ENCODE data around the gene STX16. TPM values are rescaled to one million over a fixed set of nuclear protein-coding genes. Genes with fewer than 3 reads are reported as not detected.
A peak's percentile ranks its signal among the peaks of the same experiment; 100 is the strongest.

Gene STX16
- total and polyA plus RNA-seq, 2 of the 13 experiments (the other 11 are each of a cell fraction or from before 2014, with no cell fraction given) = 28.0 to 72.7 TPM

DNA sequence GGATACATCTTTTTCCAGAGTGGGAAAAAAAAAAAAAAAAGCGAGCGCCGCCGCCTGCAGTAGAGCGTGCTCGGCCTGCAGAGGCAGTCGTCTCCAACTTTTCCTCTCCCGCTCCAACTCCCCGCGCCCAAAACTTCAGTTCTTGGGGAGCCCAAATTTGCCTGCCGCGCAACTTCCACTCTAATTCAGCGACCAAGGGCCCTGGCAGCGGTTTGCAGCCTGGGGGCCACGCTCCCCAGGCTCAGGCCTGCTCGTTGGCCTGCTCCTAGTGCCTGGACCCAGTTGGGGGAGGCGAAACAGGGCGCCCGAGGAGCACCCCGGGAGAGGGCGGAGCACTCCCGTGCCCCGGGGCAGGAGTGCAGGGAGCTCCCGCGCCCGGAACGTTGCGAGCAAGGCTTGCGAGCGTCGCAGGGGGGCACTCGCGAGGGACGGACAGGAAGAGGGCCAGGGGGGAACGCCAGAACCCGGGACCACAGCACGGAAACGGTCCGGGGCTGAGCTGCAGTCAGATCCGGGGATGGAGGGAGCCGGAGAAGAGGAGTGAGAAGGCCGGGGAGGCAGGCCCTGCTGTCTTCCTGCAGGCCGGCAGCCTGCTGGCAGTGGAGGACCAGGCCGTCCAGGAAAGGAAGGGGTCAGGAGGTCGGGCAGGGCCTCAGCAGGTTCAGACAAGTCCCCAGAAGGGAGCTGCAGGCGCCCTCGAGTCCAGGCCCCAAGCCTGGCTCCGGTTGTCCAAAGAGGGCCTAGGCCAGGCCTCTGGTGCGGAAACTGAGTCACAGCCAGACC lies at the start of gene STX16 (continued):
- TF ChIP-seq, protein P1, sequence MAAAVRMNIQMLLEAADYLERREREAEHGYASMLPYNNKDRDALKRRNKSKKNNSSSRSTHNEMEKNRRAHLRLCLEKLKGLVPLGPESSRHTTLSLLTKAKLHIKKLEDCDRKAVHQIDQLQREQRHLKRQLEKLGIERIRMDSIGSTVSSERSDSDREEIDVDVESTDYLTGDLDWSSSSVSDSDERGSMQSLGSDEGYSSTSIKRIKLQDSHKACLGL (CRISPR knock-in tag; IDR thresholded peaks at IDR 0.05) = peak; percentile 98
- TF ChIP-seq ZNF263 (CRISPR knock-in tag; IDR thresholded peaks at IDR 0.05) (peak; percentile 100), PHB2 (IDR thresholded peaks at IDR 0.05; ENCODE audit: partially characterized antibody) (no peak), ZNF124 (CRISPR knock-in tag; IDR thresholded peaks at IDR 0.05) (peak; percentile 99), ZFP90 (CRISPR knock-in tag; IDR thresholded peaks at IDR 0.05; ENCODE audit: borderline replicate concordance) (peak; percentile 99), ELK4 (CRISPR knock-in tag; IDR thresholded peaks at IDR 0.05; ENCODE audit: borderline replicate concordance) (peak; percentile 87), RBM22 (optimal IDR thresholded peaks at IDR 0.05; ENCODE audit: low read length) (peak; percentile 100), BCL6 (CRISPR knock-in tag; IDR thresholded peaks at IDR 0.05) (peak; percentile 84), NCOR1 (IDR thresholded peaks at IDR 0.05; ENCODE audit: borderline replicate concordance, low read length) (peak; percentile 84), SIX1 (CRISPR knock-in tag; IDR thresholded peaks at IDR 0.05; ENCODE audit: borderline replicate concordance) (0 out of 2 replicates have a peak, but pooled peaks have one; percentile 42), ZNF746 (CRISPR knock-in tag; IDR thresholded peaks at IDR 0.05) (peak; percentile 98), MATR3 (CRISPR knock-in tag; IDR thresholded peaks at IDR 0.05) (no peak), ZNF674 (CRISPR knock-in tag; IDR thresholded peaks at IDR 0.05; ENCODE audit: low read depth) (peak; percentile 93; the same call in 1 of the 2 replicates), RORA (CRISPR knock-in tag; IDR thresholded peaks at IDR 0.05) (no peak), GATA4 (IDR thresholded peaks at IDR 0.05; ENCODE audit: borderline replicate concordance, low read depth) (peak; percentile 81), ARNTL (CRISPR knock-in tag; IDR thresholded peaks at IDR 0.05) (peak; percentile 95), TAF15 (IDR thresholded peaks at IDR 0.05; ENCODE audit: low read depth, low read length, poor library complexity, severe bottlenecking) (peak; percentile 100), SALL2 (CRISPR knock-in tag; IDR thresholded peaks at IDR 0.05) (peak; percentile 100), NR2C2 (CRISPR knock-in tag; IDR thresholded peaks at IDR 0.05; ENCODE audit: borderline replicate concordance) (peak; percentile 96), ZNF724P (CRISPR knock-in tag; IDR thresholded peaks at IDR 0.05; ENCODE audit: borderline replicate concordance) (peak; percentile 99), KMT2A (CRISPR knock-in tag; IDR thresholded peaks at IDR 0.05) (peak; percentile 100)
- TF ChIP-seq, protein P2, sequence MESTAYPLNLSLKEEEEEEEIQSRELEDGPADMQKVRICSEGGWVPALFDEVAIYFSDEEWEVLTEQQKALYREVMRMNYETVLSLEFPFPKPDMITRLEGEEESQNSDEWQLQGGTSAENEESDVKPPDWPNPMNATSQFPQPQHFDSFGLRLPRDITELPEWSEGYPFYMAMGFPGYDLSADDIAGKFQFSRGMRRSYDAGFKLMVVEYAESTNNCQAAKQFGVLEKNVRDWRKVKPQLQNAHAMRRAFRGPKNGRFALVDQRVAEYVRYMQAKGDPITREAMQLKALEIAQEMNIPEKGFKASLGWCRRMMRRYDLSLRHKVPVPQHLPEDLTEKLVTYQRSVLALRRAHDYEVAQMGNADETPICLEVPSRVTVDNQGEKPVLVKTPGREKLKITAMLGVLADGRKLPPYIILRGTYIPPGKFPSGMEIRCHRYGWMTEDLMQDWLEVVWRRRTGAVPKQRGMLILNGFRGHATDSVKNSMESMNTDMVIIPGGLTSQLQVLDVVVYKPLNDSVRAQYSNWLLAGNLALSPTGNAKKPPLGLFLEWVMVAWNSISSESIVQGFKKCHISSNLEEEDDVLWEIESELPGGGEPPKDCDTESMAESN (CRISPR knock-in tag; conservative IDR thresholded peaks at IDR 0.05) = peak; percentile 100
- TF ChIP-seq, protein P3, sequence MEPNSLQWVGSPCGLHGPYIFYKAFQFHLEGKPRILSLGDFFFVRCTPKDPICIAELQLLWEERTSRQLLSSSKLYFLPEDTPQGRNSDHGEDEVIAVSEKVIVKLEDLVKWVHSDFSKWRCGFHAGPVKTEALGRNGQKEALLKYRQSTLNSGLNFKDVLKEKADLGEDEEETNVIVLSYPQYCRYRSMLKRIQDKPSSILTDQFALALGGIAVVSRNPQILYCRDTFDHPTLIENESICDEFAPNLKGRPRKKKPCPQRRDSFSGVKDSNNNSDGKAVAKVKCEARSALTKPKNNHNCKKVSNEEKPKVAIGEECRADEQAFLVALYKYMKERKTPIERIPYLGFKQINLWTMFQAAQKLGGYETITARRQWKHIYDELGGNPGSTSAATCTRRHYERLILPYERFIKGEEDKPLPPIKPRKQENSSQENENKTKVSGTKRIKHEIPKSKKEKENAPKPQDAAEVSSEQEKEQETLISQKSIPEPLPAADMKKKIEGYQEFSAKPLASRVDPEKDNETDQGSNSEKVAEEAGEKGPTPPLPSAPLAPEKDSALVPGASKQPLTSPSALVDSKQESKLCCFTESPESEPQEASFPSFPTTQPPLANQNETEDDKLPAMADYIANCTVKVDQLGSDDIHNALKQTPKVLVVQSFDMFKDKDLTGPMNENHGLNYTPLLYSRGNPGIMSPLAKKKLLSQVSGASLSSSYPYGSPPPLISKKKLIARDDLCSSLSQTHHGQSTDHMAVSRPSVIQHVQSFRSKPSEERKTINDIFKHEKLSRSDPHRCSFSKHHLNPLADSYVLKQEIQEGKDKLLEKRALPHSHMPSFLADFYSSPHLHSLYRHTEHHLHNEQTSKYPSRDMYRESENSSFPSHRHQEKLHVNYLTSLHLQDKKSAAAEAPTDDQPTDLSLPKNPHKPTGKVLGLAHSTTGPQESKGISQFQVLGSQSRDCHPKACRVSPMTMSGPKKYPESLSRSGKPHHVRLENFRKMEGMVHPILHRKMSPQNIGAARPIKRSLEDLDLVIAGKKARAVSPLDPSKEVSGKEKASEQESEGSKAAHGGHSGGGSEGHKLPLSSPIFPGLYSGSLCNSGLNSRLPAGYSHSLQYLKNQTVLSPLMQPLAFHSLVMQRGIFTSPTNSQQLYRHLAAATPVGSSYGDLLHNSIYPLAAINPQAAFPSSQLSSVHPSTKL (CRISPR knock-in tag; IDR thresholded peaks at IDR 0.05) = peak; percentile 93
